H1 (cell line): Measurements from ENCODE around the gene CDS2. TPM values are rescaled to one million over a fixed set of nuclear protein-coding genes. Genes with fewer than 3 reads are reported as not detected.

Experiments
- CTCF ChIA-PET: fragments of 300-600 bp; sonication (Branson Sonifier 250); formaldehyde crosslinking; loops from one replicate; lab custom pipeline; 2021; ENCODE audit not compliant: partially characterized antibody; lab: Charles Lee
- POLR2A ChIA-PET: fragments of 300-600 bp; sonication (Branson Sonifier 250); formaldehyde crosslinking; loops from one replicate; lab custom pipeline; 2021; ENCODE audit warnings: inconsistent platforms; ENCODE audit not compliant: partially characterized antibody; lab: Charles Lee
- DNase-seq, 2 experiments: peaks; one replicate each; pipeline versions ENCODE4 v3.0.0 to v3.0.0-alpha.2; 2010 to 2022; ENCODE audit warnings: low spot score in 2 of 2, low read depth in 1 of 2, mixed read lengths in 1 of 2
- FAIRE-seq: peaks from 2 replicates; lab custom pipeline; 2011; peaks lifted over from hg19 to GRCh38; lab: Jason Lieb, UNC
- H2AFZ ChIP-seq: 2 replicates; pipeline ENCODE4 v1.8.1; 2012; ENCODE audit warnings: low read length, inconsistent platforms
- H2AK5ac ChIP-seq: 2 replicates; pipeline ENCODE4 v1.6.1; 2013; ENCODE audit warnings: low read depth, low read length
- H2BK120ac ChIP-seq: replicated peaks from 2 replicates; pipeline ENCODE3; 2013; ENCODE audit warnings: low read depth, low read length, inconsistent platforms
- H2BK12ac ChIP-seq: 2 replicates; pipeline ENCODE4 v1.6.1; 2013; ENCODE audit warnings: low read depth, low read length
- H2BK15ac ChIP-seq: 2 replicates; pipeline ENCODE4 v1.6.1; 2013; ENCODE audit warnings: low read length
- H2BK20ac ChIP-seq: 2 replicates; pipeline ENCODE4 v1.6.1; 2013; ENCODE audit warnings: low read length
- H2BK5ac ChIP-seq: 2 replicates; pipeline ENCODE4 v1.6.1; 2013; ENCODE audit warnings: low read depth, low read length
- H3K14ac ChIP-seq: 2 replicates; pipeline ENCODE4 v1.6.1; 2013; ENCODE audit warnings: inconsistent platforms; ENCODE audit not compliant: insufficient read length
- H3K18ac ChIP-seq: 2 replicates; pipeline ENCODE4 v1.6.1; 2013; ENCODE audit warnings: low read length; ENCODE audit errors: extremely low read depth
- H3K23ac ChIP-seq: 2 replicates; pipeline ENCODE4 v1.6.1; 2013; ENCODE audit warnings: inconsistent platforms; ENCODE audit not compliant: insufficient read length
- H3K23me2 ChIP-seq: 2 replicates; pipeline ENCODE4 v1.6.1; 2013; ENCODE audit warnings: low read depth, low read length
- H3K27ac ChIP-seq: 2 replicates; pipeline ENCODE4 v1.6.1; 2011; ENCODE audit warnings: low read depth, low read length, inconsistent platforms
- H3K27me3 ChIP-seq, 4 experiments: replicated peaks in 1 of 4; 1 replicate in 1 of 4; 2 replicates in 3 of 4; pipeline versions ENCODE4 v1.6.1 to v1.8.1; 2011 to 2013; ENCODE audit warnings: low read length in 3 of 4, mild to moderate bottlenecking in 3 of 4, inconsistent platforms in 2 of 4, mixed read lengths in 2 of 4, moderate library complexity in 1 of 4; ENCODE audit not compliant: control insufficient read depth in 3 of 4, insufficient read depth in 3 of 4; ENCODE audit errors: extremely low read depth in 1 of 4
- H3K36me3 ChIP-seq, 4 experiments: 2 replicates each; pipeline versions ENCODE4 v1.6.1 to v1.8.1; 2011 to 2013; ENCODE audit warnings: mild to moderate bottlenecking in 4 of 4, low read length in 3 of 4, moderate library complexity in 2 of 4, control low read depth in 1 of 4, inconsistent platforms in 1 of 4; ENCODE audit not compliant: insufficient read depth in 4 of 4, control insufficient read depth in 2 of 4
- H3K4ac ChIP-seq: replicated peaks from 2 replicates; pipeline ENCODE3; 2013; ENCODE audit warnings: low read length, low read depth, mixed read lengths, inconsistent platforms; ENCODE audit not compliant: insufficient read length
- H3K4me1 ChIP-seq, 4 experiments: replicated peaks in 1 of 4; 1 replicate in 1 of 4; 2 replicates in 3 of 4; pipeline versions ENCODE4 v1.6.1 to v1.8.1; 2011 to 2013; ENCODE audit warnings: low read length in 3 of 4, inconsistent platforms in 2 of 4, mixed read lengths in 1 of 4; ENCODE audit not compliant: insufficient read depth in 4 of 4, control insufficient read depth in 3 of 4
- H3K4me2 ChIP-seq, 2 experiments: 2 replicates each; pipeline versions ENCODE4 v1.6.1 to v1.8.1; 2011 to 2013; ENCODE audit warnings: low read depth in 2 of 2, low read length in 2 of 2, control low read depth in 1 of 2, inconsistent platforms in 1 of 2, mild to moderate bottlenecking in 1 of 2; ENCODE audit not compliant: insufficient read depth in 1 of 2
- H3K4me3 ChIP-seq, 4 experiments: fragments of 200-600, 300-600 bp in 1 of 4; sonication (generic), shearing (Covaris generic), sonication (Bioruptor Twin) in 1 of 4; 2 replicates each; pipeline versions ENCODE4 v1.5.1 to v1.8.1; 2011 to 2016; ENCODE audit warnings: low read length in 4 of 4, low read depth in 3 of 4, control low read depth in 2 of 4, inconsistent platforms in 2 of 4, mild to moderate bottlenecking in 2 of 4, mixed read lengths in 1 of 4, moderate library complexity in 1 of 4; ENCODE audit not compliant: insufficient read depth in 2 of 4; ENCODE audit errors: extremely low read depth in 1 of 4
- H3K56ac ChIP-seq: replicated peaks from 2 replicates; pipeline ENCODE3; 2013; ENCODE audit warnings: low read depth, mild to moderate bottlenecking, mixed read lengths, low read length, inconsistent platforms; ENCODE audit not compliant: insufficient read length
- H3K79me1 ChIP-seq: 2 replicates; pipeline ENCODE4 v1.6.1; 2013; ENCODE audit warnings: low read depth, low read length, control low read depth
- H3K79me2 ChIP-seq, 2 experiments: 2 replicates each; pipeline versions ENCODE4 v1.6.1 to v1.8.1; 2012 to 2013; ENCODE audit warnings: low read length in 2 of 2, mild to moderate bottlenecking in 2 of 2, inconsistent platforms in 1 of 2; ENCODE audit not compliant: insufficient read depth in 2 of 2, control insufficient read depth in 1 of 2
- H3K9ac ChIP-seq, 4 experiments: replicated peaks in 1 of 4; 1 replicate in 1 of 4; 2 replicates in 3 of 4; pipeline versions ENCODE4 v1.6.1 to v1.8.1; 2011 to 2013; ENCODE audit warnings: low read depth in 3 of 4, low read length in 3 of 4, control low read depth in 2 of 4, mild to moderate bottlenecking in 2 of 4, moderate library complexity in 2 of 4, inconsistent platforms in 1 of 4; ENCODE audit errors: extremely low read depth in 1 of 4
- H3K9me3 ChIP-seq, 2 experiments: 2 replicates each; pipeline versions ENCODE4 v1.6.1 to v1.8.1; 2012 to 2013; ENCODE audit warnings: mild to moderate bottlenecking in 2 of 2, moderate library complexity in 2 of 2, control low read depth in 1 of 2, inconsistent platforms in 1 of 2, low read depth in 1 of 2, low read length in 1 of 2, mixed read lengths in 1 of 2; ENCODE audit not compliant: insufficient read depth in 2 of 2
- H4K20me1 ChIP-seq, 2 experiments: replicated peaks in 1 of 2; 2 replicates each; pipeline versions ENCODE3 to v1.8.1; 2011 to 2013; ENCODE audit warnings: inconsistent platforms in 2 of 2, low read length in 2 of 2, mild to moderate bottlenecking in 1 of 2; ENCODE audit not compliant: insufficient read depth in 2 of 2, control insufficient read depth in 1 of 2
- H4K5ac ChIP-seq: 2 replicates; pipeline ENCODE4 v1.6.1; 2013; ENCODE audit warnings: low read length, low read depth, mixed read lengths, inconsistent platforms; ENCODE audit not compliant: insufficient read length
- H4K8ac ChIP-seq: 2 replicates; pipeline ENCODE4 v1.8.0; 2013; ENCODE audit warnings: mild to moderate bottlenecking, moderate library complexity, low read length, inconsistent platforms; ENCODE audit not compliant: insufficient read depth; ENCODE audit errors: extremely low read depth
- H4K91ac ChIP-seq: replicated peaks from 2 replicates; pipeline ENCODE3; 2013; ENCODE audit warnings: low read length, mixed read lengths, inconsistent platforms; ENCODE audit not compliant: insufficient read length
- GTF2F1 ChIP-seq: IDR thresholded peaks from 2 replicates; pipeline ENCODE4 v1.6.1; 2012; ENCODE audit warnings: low read depth, low read length, improper control_type of control experiment, borderline replicate concordance
- KDM5A ChIP-seq: fragments of 200-600 bp; IDR thresholded peaks from 2 replicates; pipeline ENCODE4 v1.7.1; 2012; ENCODE audit warnings: mild to moderate bottlenecking, low read length, inconsistent platforms, mixed read lengths
- PHF8 ChIP-seq: fragments of 200-600 bp; sonication (generic); conservative IDR thresholded peaks from 2 replicates; pipeline ENCODE4 v1.7.1; 2012; ENCODE audit warnings: low read depth, mild to moderate bottlenecking, inconsistent platforms, low read length, moderate library complexity
- TCF12 ChIP-seq: IDR thresholded peaks from 2 replicates; pipeline ENCODE4 v1.6.1; 2011; ENCODE audit warnings: low read depth, mild to moderate bottlenecking, low read length
- WGBS, 2 experiments: shearing (Covaris generic) in 1 of 2; methylation state at CpG; one replicate each; pipeline versions ENCODE4 v1.1.6 to v1.1.7; 2013 to 2015; ENCODE audit warnings: low lambda C conversion rate in 2 of 2, mixed read lengths in 2 of 2, inconsistent platforms in 1 of 2, low coverage in 1 of 2, missing lambda C conversion rate in 1 of 2; ENCODE audit not compliant: insufficient replicate concordance in 2 of 2, insufficient coverage in 1 of 2, insufficient read length in 1 of 2; ENCODE audit errors: extremely low coverage in 1 of 2, missing lambda C conversion rate in 1 of 2; 5-methylcytosine and 5-hydroxymethylcytosine counted together
- polyA plus RNA-seq, 7 experiments: library from polyadenylated mRNA; depleted of rRNA in 3 of 7; stranded (reverse) in 5 of 7; unstranded in 2 of 7; fragments of >200 nt in 5 of 7; fragments of 200-250 nt in 2 of 7; gene quantifications; 1 replicate in 5 of 7; 2 replicates in 1 of 7; 4 replicates in 1 of 7; pipeline versions ENCODE4 v1.2.1 to v1.2.3, GENCODE V29; 2011 to 2013; ENCODE audit warnings: missing spikeins in 2 of 7, mixed read lengths in 2 of 7
- total RNA-seq: library from RNA; stranded (reverse); fragmentation: NEBNext Ultra II Directional; extraction: Animal tissue kit (Norgen Biotek cat#: 25700); gene quantifications from 2 replicates; pipeline ENCODE4 v1.2.1, GENCODE V29; 2021

CDS2 gene
- total and polyA plus RNA-seq, 2 of the 8 experiments (the other 6 are each of a cell fraction or from before 2014, with no cell fraction given), result 54.0 to 56.2 TPM

DNA sequence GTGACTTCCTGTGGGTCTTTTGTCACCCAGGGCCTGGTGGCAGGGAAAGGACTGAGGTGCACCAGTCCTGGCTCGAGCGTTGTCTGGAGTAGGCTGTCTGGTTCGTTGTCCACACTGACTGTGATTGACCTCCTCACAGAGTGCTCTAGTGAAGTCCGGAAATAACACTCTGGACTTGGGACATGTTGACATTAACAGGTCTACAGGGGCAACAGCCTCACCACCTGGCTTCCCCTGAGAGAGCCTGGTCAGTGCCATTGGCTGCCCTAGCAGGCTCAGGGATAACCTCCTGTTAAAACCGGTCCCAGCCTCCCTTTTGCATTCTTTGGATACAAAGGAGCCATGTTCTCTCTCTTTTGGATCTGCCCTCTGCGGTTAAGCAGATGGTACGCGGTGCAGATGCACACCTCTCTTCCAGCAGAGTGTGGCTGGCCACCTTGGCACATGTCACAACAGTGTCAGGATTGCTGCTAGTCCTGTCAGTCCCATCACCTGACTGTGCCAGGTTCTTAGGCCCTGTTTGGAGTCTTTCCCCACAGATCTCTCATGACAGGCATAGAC is 46.2 kb downstream of the CDS2 start:
- no peak overlapping the region for H2BK20ac ChIP-seq
- peaks cover 0 to 7% of the 10 kb centered on the region in 2 experiments for H4K20me1 ChIP-seq

More for the DNA sequence above, 46.2 kb downstream of the CDS2 start:
- Histone ChIP-seq H3K4ac (no peak overlapping the region), H4K5ac (no peak overlapping the region), H3K4me1 (peaks cover 13 to 40% (median 26%) of the 10 kb centered on the region in 4 experiments), H3K36me3 (peaks cover 0 to 15% (median 2%) of the 10 kb centered on the region in 4 experiments; a peak in 3 of 8 replicates), H3K23ac (no peak overlapping the region), H3K4me2 (no peak overlapping the region), H3K18ac (no peak overlapping the region), H2AK5ac (no peak overlapping the region), H2BK15ac (no peak overlapping the region), H2AFZ (no peak overlapping the region), H3K14ac (no peak overlapping the region), H4K91ac (no peak overlapping the region), H3K4me3 (no peak overlapping the region), H2BK12ac (no peak overlapping the region; the same call in 1 of the 2 replicates), H3K9ac (no peak overlapping the region), H4K8ac (no peak overlapping the region), H2BK5ac (no peak overlapping the region), H3K27me3 (no peaks in the 10 kb centered on the region), H2BK120ac (no peak overlapping the region), H3K9me3 (no peaks in the 10 kb centered on the region), H3K27ac (no peak overlapping the region), H3K79me1 (peaks cover 10% of the 10 kb centered on the region), H3K56ac (no peak overlapping the region), H3K23me2 (0 out of 2 replicates have a peak, but pooled peaks cover 1% of the 10 kb centered on the region), H3K79me2 (peaks cover 0 to 19% of the 10 kb centered on the region in 2 experiments; a peak in 2 of 4 replicates)
- no peak for TF ChIP-seq TCF12
- no peak for TF ChIP-seq KDM5A
- no peak for TF ChIP-seq GTF2F1
- TF ChIP-seq PHF8, result no peak
- WGBS, 2 experiments, result 88% methylated on average over 8 of the region's 8 CpGs; no CpG with 5 or more reads in 1 of the 2 experiments
- FAIRE-seq (no peak), DNase-seq (no peak)
- CTCF ChIA-PET, result interaction anchor here (0.7 kb wide), 1 partner anchor 20 kb away, joined by 3 read pairs; no protein-coding TSS in a partner anchor
- POLR2A ChIA-PET, result no interaction called here
